GM12878 (cell line): Measurements from ENCODE around the gene C6orf89. TPM values are rescaled to one million over a fixed set of nuclear protein-coding genes. Genes with fewer than 3 reads are reported as not detected.

Experiments
- ATAC-seq: fragments of 200-7000 bp; cut with Tn5 transposase; 3 replicates; pipeline ENCODE4 v1.9.1; 2020; ENCODE audit warnings: mild to moderate bottlenecking, moderate library complexity
- BruUV-seq: library from RNA; stranded (reverse); fragments of 400-500 nt; replicated peaks from 2 replicates; lab custom pipeline; 2021; lab: Mats Ljungman, UMichigan
- CTCF ChIA-PET: fragments of 300-600 bp; sonication (Branson Sonifier 250); formaldehyde crosslinking; extraction: SDS; loops from one replicate; lab custom pipeline; 2021; ENCODE audit warnings: inconsistent platforms; lab: Yijun Ruan, JAX
- POLR2A ChIA-PET: fragments of 350-600 bp; formaldehyde crosslinking; extraction: SDS; loops from one replicate; lab custom pipeline; 2021; ENCODE audit warnings: inconsistent platforms; lab: Charles Lee
- RAD21 ChIA-PET: fragments of 300-600 bp; sonication (Branson Sonifier 250); formaldehyde crosslinking; loops from one replicate; lab custom pipeline; 2023; ENCODE audit warnings: antibody characterized with exemption; ENCODE audit not compliant: unreplicated experiment; lab: Charles Lee
- SMC1A ChIA-PET: fragments of 300-600 bp; sonication (Branson Sonifier 250); formaldehyde crosslinking; loops from one replicate; lab custom pipeline; 2023; ENCODE audit not compliant: unreplicated experiment, uncharacterized antibody; lab: Charles Lee
- DNase-seq: peaks from one replicate; pipeline ENCODE4 v3.0.0-alpha.2; 2011; ENCODE audit warnings: low read depth, low spot score
- FAIRE-seq: peaks from 3 replicates; lab custom pipeline; 2011; peaks lifted over from hg19 to GRCh38; lab: Jason Lieb, UNC
- H2AFZ ChIP-seq: 2 replicates; pipeline ENCODE4 v1.6.0; 2011; ENCODE audit warnings: low read depth, low read length, control low read depth; ENCODE audit not compliant: control insufficient read depth
- H3K27ac ChIP-seq: 2 replicates; pipeline ENCODE4 v1.5.1; 2011; ENCODE audit warnings: control low read depth; ENCODE audit not compliant: control insufficient read depth, insufficient read depth
- H3K27me3 ChIP-seq, 2 experiments: replicated peaks in 1 of 2; 2 replicates each; pipeline versions ENCODE4 v1.6.0 to v1.6.1; 2011; ENCODE audit warnings: low read length in 1 of 2; ENCODE audit not compliant: control insufficient read depth in 2 of 2, insufficient read depth in 2 of 2
- H3K36me3 ChIP-seq, 2 experiments: 2 replicates each; pipeline ENCODE4 v1.5.1; 2011; ENCODE audit warnings: low read length in 1 of 2; ENCODE audit not compliant: control insufficient read depth in 2 of 2, insufficient read depth in 2 of 2
- H3K4me1 ChIP-seq: 2 replicates; pipeline ENCODE4 v1.6.1; 2011; ENCODE audit warnings: mild to moderate bottlenecking, low read length, moderate library complexity, mixed read lengths; ENCODE audit not compliant: control insufficient read depth, insufficient read depth
- H3K4me2 ChIP-seq: 2 replicates; pipeline ENCODE4 v1.6.0; 2011; ENCODE audit warnings: control low read depth; ENCODE audit not compliant: control insufficient read depth, insufficient read depth
- H3K4me3 ChIP-seq: fragments of 200-600 bp; sonication (generic); 2 replicates; pipeline ENCODE4 v1.5.1; 2016
- H3K79me2 ChIP-seq: 2 replicates; pipeline ENCODE4 v1.6.0; 2011; ENCODE audit warnings: low read length; ENCODE audit not compliant: control insufficient read depth, insufficient read depth
- H3K9ac ChIP-seq: 2 replicates; pipeline ENCODE4 v1.8.0; 2011; ENCODE audit warnings: low read length, control low read depth, mixed read lengths; ENCODE audit not compliant: control insufficient read depth, insufficient read depth
- H3K9me3 ChIP-seq: replicated peaks from 3 replicates; pipeline ENCODE4 v1.5.1; 2011; ENCODE audit warnings: mild to moderate bottlenecking, low read length; ENCODE audit not compliant: control insufficient read depth, insufficient read depth
- H4K20me1 ChIP-seq: 2 replicates; pipeline ENCODE4 v1.6.0; 2011; ENCODE audit not compliant: control insufficient read depth, insufficient read depth
- CHD4 ChIP-seq: fragments of 200-600 bp; sonication (generic); IDR thresholded peaks from 2 replicates; pipeline ENCODE4 v1.6.1; 2016; ENCODE audit warnings: mild to moderate bottlenecking
- DPF2 ChIP-seq: fragments of 450-650 bp; IDR thresholded peaks from 2 replicates; pipeline ENCODE4 v1.6.1; 2017; ENCODE audit warnings: mild to moderate bottlenecking
- E2F8 ChIP-seq: fragments of 450-650 bp; IDR thresholded peaks from 2 replicates; pipeline ENCODE4 v1.6.1; 2018; ENCODE audit warnings: mild to moderate bottlenecking, low read depth, moderate library complexity; ENCODE audit not compliant: partially characterized antibody
- HDAC6 ChIP-seq: fragments of 200-600 bp; sonication (generic); IDR thresholded peaks from one replicate; pipeline ENCODE4 v1.8.0; 2017; ENCODE audit warnings: antibody characterized with exemption; ENCODE audit not compliant: unreplicated experiment
- NFYA ChIP-seq: IDR thresholded peaks from 2 replicates; pipeline ENCODE4 v1.6.1; 2011; ENCODE audit warnings: low read depth, mild to moderate bottlenecking, low read length, improper control_type of control experiment, borderline replicate concordance
- POU2F2 ChIP-seq: IDR thresholded peaks from 3 replicates; pipeline ENCODE4 v1.6.1; 2011; ENCODE audit warnings: low read depth, mild to moderate bottlenecking, low read length, borderline replicate concordance
- SMAD1 ChIP-seq: fragments of 450-650 bp; IDR thresholded peaks from 2 replicates; pipeline ENCODE4 v1.6.1; 2018; ENCODE audit warnings: mild to moderate bottlenecking, low read depth; ENCODE audit not compliant: partially characterized antibody
- ZBTB40 ChIP-seq: fragments of 450-650 bp; IDR thresholded peaks from 2 replicates; pipeline ENCODE4 v1.6.1; 2016; ENCODE audit warnings: mild to moderate bottlenecking, moderate library complexity, borderline replicate concordance
- ZNF592 ChIP-seq: fragments of 450-650 bp; IDR thresholded peaks from 2 replicates; pipeline ENCODE4 v1.6.1; 2017; ENCODE audit warnings: mild to moderate bottlenecking, moderate library complexity
- WGBS: methylation state at CpG from one replicate; pipeline ENCODE4 v1.1.6; 2016; ENCODE audit warnings: low lambda C conversion rate; ENCODE audit not compliant: insufficient replicate concordance, insufficient coverage; ENCODE audit errors: missing lambda C conversion rate; 5-methylcytosine and 5-hydroxymethylcytosine counted together
- in situ Hi-C: fragments of 300-500 bp; cut with MboI; formaldehyde crosslinking; loops from 9 replicates; pipeline ENCODE4 v1.14.3; 2018; ENCODE audit warnings: mixed read lengths
- intact Hi-C: fragments of 100-400 bp; cut with micrococcal nuclease; formaldehyde crosslinking; loops from one replicate; pipeline ENCODE4 v1.14.2; 2022; ENCODE audit not compliant: unreplicated experiment
- polyA plus RNA-seq, 11 experiments: library from polyadenylated mRNA; depleted of rRNA in 4 of 11; unstranded in 6 of 11; stranded (reverse) in 5 of 11; fragments of >200 nt; fragmentation: Nextera tagmentation in 4 of 11; fragmentation: Illumina TruSeq in 1 of 11; extraction: Ambion mirVana in 4 of 11; extraction: Trizol in 1 of 11; gene quantifications; 1 replicate in 1 of 11; 2 replicates in 10 of 11; pipeline versions ENCODE4 v1.2.1 to v1.2.3, GENCODE V29; 2011 to 2016; ENCODE audit warnings: inconsistent platforms in 2 of 11, missing spikeins in 2 of 11, low read depth in 1 of 11
- total RNA-seq, 4 experiments: library from RNA; depleted of rRNA in 3 of 4; stranded (reverse); fragments of >200 nt in 3 of 4; fragmentation: Illumina TruSeq in 1 of 4; extraction: Trizol in 1 of 4; gene quantifications; 2 replicates each; pipeline versions ENCODE4 v1.2.1 to v1.2.3, GENCODE V29; 2013 to 2021

The C6orf89 gene
- total and polyA plus RNA-seq, 10 of the 15 experiments (the other 5 are each of a cell fraction or from before 2014, with no cell fraction given): 10.8 to 42.7 (median 28.6) TPM

GRCh38 chr6:36853325-36853724 is 32.4 kb upstream of the C6orf89 start:
- CTCF ChIA-PET: interaction anchor here (0.9 to 5.4 kb wide), 12 partner anchors 7 to 357 kb away, joined by 3 to 147 read pairs (median 8); partner anchors contain the start of gene PPIL1
- Histone ChIP-seq H2AFZ (no peak overlapping the region), H3K4me2 (no peak overlapping the region), H3K27me3 (no peaks in the 10 kb centered on the region), H3K27ac (no peak overlapping the region), H4K20me1 (no peaks in the 10 kb centered on the region), H3K36me3 (peaks cover 12 to 13% of the 10 kb centered on the region in 2 experiments; a peak in 3 of 4 replicates), H3K9ac (no peak overlapping the region), H3K4me1 (no peaks in the 10 kb centered on the region), H3K4me3 (no peak overlapping the region), H3K79me2 (no peaks in the 10 kb centered on the region; the same call in 1 of the 2 replicates), H3K9me3 (no peaks in the 10 kb centered on the region; the same call in 2 of the 3 replicates)
- SMC1A ChIA-PET: interaction anchor here (2.5 to 7.2 kb wide), 4 partner anchors 22 to 165 kb away, joined by 9 to 106 read pairs (median 12); partner anchors contain the start of gene PPIL1
- no peak for FAIRE-seq
- no peak for ATAC-seq
- POLR2A ChIA-PET: no interaction called here
- intact Hi-C loops (loop anchor here (5.0 to 10.0 kb wide), 2 partner anchors 71 to 229 kb away; no protein-coding TSS in a partner anchor), in situ Hi-C loops (no loop called here)
- no peak for DNase-seq
- WGBS: 88% methylated on average over 5 of the region's 5 CpGs
- RAD21 ChIA-PET: interaction anchor here (1.3 to 6.2 kb wide), 4 partner anchors 32 to 164 kb away, joined by 3 to 49 read pairs (median 12); no protein-coding TSS in a partner anchor
- BruUV-seq: no TSS peak
- TF ChIP-seq NFYA (no peak), POU2F2 (no peak), CHD4 (no peak), ZBTB40 (no peak), DPF2 (no peak), ZNF592 (no peak), SMAD1 (no peak), HDAC6 (no peak), E2F8 (no peak)
